SK-N-SH (cell line): Measurements from ENCODE around the gene PTPN2. TPM values are rescaled to one million over a fixed set of nuclear protein-coding genes. Genes with fewer than 3 reads are reported as not detected.
A peak's percentile ranks its signal among the peaks of the same experiment; 100 is the strongest.

ENCODE experiments used
- CTCF ChIA-PET: fragments of 300-600, 350-600 bp; formaldehyde crosslinking; extraction: SDS; loops from one replicate; lab custom pipeline; 2021; lab: Yijun Ruan, JAX
- POLR2A ChIA-PET: fragments of 350-600 bp; sonication (Branson Sonifier 250); formaldehyde crosslinking; extraction: SDS; loops from one replicate; lab custom pipeline; 2020; ENCODE audit warnings: antibody characterized with exemption, inconsistent platforms; lab: Yijun Ruan, JAX
- DNase-seq: peaks from one replicate; pipeline ENCODE4 v3.0.0; 2012
- H2AFZ ChIP-seq: fragments of 200-600 bp; sonication (generic); 2 replicates; pipeline ENCODE4 v1.8.1; 2016; ENCODE audit warnings: antibody characterized with exemption, mild to moderate bottlenecking, low read depth
- H3F3A ChIP-seq: fragments of 200-600 bp; sonication (generic); replicated peaks from 2 replicates; pipeline ENCODE3; 2016; ENCODE audit warnings: antibody characterized with exemption, mild to moderate bottlenecking; ENCODE audit not compliant: insufficient read depth
- H3K27ac ChIP-seq, 2 experiments: fragments of 200-500 bp in 1 of 2; fragments of 200-600 bp in 1 of 2; sonication (Bioruptor generic) in 1 of 2; sonication (generic), shearing (Covaris generic) in 1 of 2; 2 replicates each; pipeline versions ENCODE4 v1.5.1 to v1.6.1; 2014 to 2016; ENCODE audit warnings: low read depth in 2 of 2, inconsistent platforms in 1 of 2, low read length in 1 of 2, mild to moderate bottlenecking in 1 of 2, mixed read lengths in 1 of 2
- H3K27me3 ChIP-seq: fragments of 200-600 bp; sonication (generic), shearing (Covaris generic); 2 replicates; pipeline ENCODE4 v1.6.1; 2016; ENCODE audit warnings: mixed run types; ENCODE audit not compliant: insufficient read depth
- H3K36me3 ChIP-seq, 2 experiments: fragments of 200-500 bp in 1 of 2; fragments of 200-600 bp in 1 of 2; sonication (Bioruptor generic) in 1 of 2; sonication (generic) in 1 of 2; replicated peaks in 1 of 2; 2 replicates each; pipeline versions ENCODE3 to v1.5.1; 2014 to 2016; ENCODE audit warnings: low read length in 1 of 2, mild to moderate bottlenecking in 1 of 2; ENCODE audit not compliant: insufficient read depth in 2 of 2, control insufficient read depth in 1 of 2
- H3K4me1 ChIP-seq, 2 experiments: fragments of 200-500 bp in 1 of 2; fragments of 200-600 bp in 1 of 2; sonication (Bioruptor generic) in 1 of 2; sonication (generic), shearing (Covaris generic) in 1 of 2; 2 replicates each; pipeline versions ENCODE4 v1.5.1 to v1.6.1; 2014 to 2016; ENCODE audit warnings: low read depth in 1 of 2, low read length in 1 of 2, mixed run types in 1 of 2; ENCODE audit not compliant: insufficient read depth in 2 of 2, control insufficient read depth in 1 of 2
- H3K4me2 ChIP-seq: fragments of 200-600 bp; sonication (generic), shearing (Covaris generic); 2 replicates; pipeline ENCODE4 v1.6.1; 2017; ENCODE audit warnings: mixed run types
- H3K4me3 ChIP-seq, 2 experiments: fragments of 200-500 bp in 1 of 2; fragments of 200-600 bp in 1 of 2; sonication (Bioruptor generic) in 1 of 2; sonication (generic), shearing (Covaris generic) in 1 of 2; 2 replicates each; pipeline versions ENCODE4 v1.5.1 to v1.8.1; 2014 to 2016; ENCODE audit warnings: low read depth in 2 of 2, inconsistent platforms in 1 of 2, low read length in 1 of 2, mild to moderate bottlenecking in 1 of 2, mixed read lengths in 1 of 2, moderate library complexity in 1 of 2
- H3K79me2 ChIP-seq: fragments of 200-600 bp; sonication (generic); 2 replicates; pipeline ENCODE4 v1.8.1; 2017; ENCODE audit warnings: mild to moderate bottlenecking; ENCODE audit not compliant: insufficient read depth
- H3K9ac ChIP-seq: fragments of 200-600 bp; sonication (generic); 2 replicates; pipeline ENCODE4 v1.6.1; 2017; ENCODE audit warnings: mixed run types
- H3K9me2 ChIP-seq: fragments of 200-600 bp; sonication (generic); 2 replicates; pipeline ENCODE4 v1.6.1; 2017; ENCODE audit warnings: mixed run types
- H3K9me3 ChIP-seq: fragments of 200-600 bp; sonication (generic); 2 replicates; pipeline ENCODE4 v1.6.1; 2017; ENCODE audit warnings: mixed run types, mild to moderate bottlenecking, moderate library complexity
- H4K20me1 ChIP-seq: fragments of 200-600 bp; sonication (generic); 2 replicates; pipeline ENCODE4 v1.6.1; 2017; ENCODE audit warnings: mild to moderate bottlenecking, mixed run types; ENCODE audit not compliant: insufficient read depth
- CHD2 ChIP-seq: fragments of 150-350 bp; IDR thresholded peaks from 2 replicates; pipeline ENCODE4 v1.6.1; 2018; ENCODE audit warnings: low read length; ENCODE audit not compliant: partially characterized antibody
- ELF1 ChIP-seq: IDR thresholded peaks from 2 replicates; pipeline ENCODE4 v1.4.0; 2012
- GABPA ChIP-seq: IDR thresholded peaks from 2 replicates; pipeline ENCODE4 v1.4.0; 2012; ENCODE audit warnings: low read depth, mild to moderate bottlenecking
- MXI1 ChIP-seq: IDR thresholded peaks from 2 replicates; pipeline ENCODE4 v1.6.1; 2012; ENCODE audit warnings: mild to moderate bottlenecking, low read depth, low read length, improper control_type of control experiment
- NRF1 ChIP-seq: IDR thresholded peaks from 2 replicates; pipeline ENCODE4 v1.6.1; 2012; ENCODE audit warnings: low read depth, mild to moderate bottlenecking, low read length
- POLR2AphosphoS5 ChIP-seq: IDR thresholded peaks from 2 replicates; pipeline ENCODE4 v1.6.1; 2012; ENCODE audit warnings: low read depth, low read length
- RXRA ChIP-seq: IDR thresholded peaks from 2 replicates; pipeline ENCODE4 v1.4.0; 2012; ENCODE audit warnings: low read depth, mild to moderate bottlenecking, borderline replicate concordance
- SIN3A ChIP-seq: IDR thresholded peaks from 2 replicates; pipeline ENCODE4 v1.6.1; 2012; ENCODE audit warnings: low read depth, mild to moderate bottlenecking, low read length, moderate library complexity, borderline replicate concordance
- TAF1 ChIP-seq: IDR thresholded peaks from 2 replicates; pipeline ENCODE4 v1.6.1; 2012; ENCODE audit warnings: low read depth, mild to moderate bottlenecking, low read length, moderate library complexity, borderline replicate concordance
- TEAD4 ChIP-seq: IDR thresholded peaks from 2 replicates; pipeline ENCODE4 v1.4.0; 2012; ENCODE audit warnings: mild to moderate bottlenecking, borderline replicate concordance; ENCODE audit not compliant: insufficient read depth
- WGBS: methylation state at CpG from one replicate; pipeline ENCODE4 v1.1.6; 2017; ENCODE audit warnings: low lambda C conversion rate; 5-methylcytosine and 5-hydroxymethylcytosine counted together
- polyA plus RNA-seq, 3 experiments: library from polyadenylated mRNA; depleted of rRNA; stranded (reverse); fragments of >200 nt; gene quantifications; 2 replicates each; pipeline ENCODE4 v1.2.3, GENCODE V29; 2012
- TF ChIP-seq, protein P1 (sequence below): fragments of 200-600 bp; sonication (generic); IDR thresholded peaks from 2 replicates; pipeline ENCODE4 v1.6.1; 2017; ENCODE audit warnings: antibody characterized with exemption, mild to moderate bottlenecking, moderate library complexity
- TF ChIP-seq, protein P2 (sequence below): IDR thresholded peaks from 2 replicates; pipeline ENCODE4; 2012
- TF ChIP-seq, protein P3 (sequence below): IDR thresholded peaks from 2 replicates; pipeline ENCODE4 v1.4.0; 2012; ENCODE audit warnings: low read depth
- TF ChIP-seq, protein P4 (sequence below): fragments of 150-350 bp; IDR thresholded peaks from 2 replicates; pipeline ENCODE4 v1.6.1; 2016; ENCODE audit warnings: mild to moderate bottlenecking, low read depth, low read length

The PTPN2 gene
- 11.2 and 13.0 TPM in 2 replicates for polyA plus RNA-seq (2012; rRNA removed)
- polyA plus RNA-seq (2012; cell fraction: cytosol; rRNA removed): 15.5 and 17.9 TPM in 2 replicates
- polyA plus RNA-seq (2012; cell fraction: nucleus; rRNA removed): 15.9 and 26.6 TPM in 2 replicates

DNA sequence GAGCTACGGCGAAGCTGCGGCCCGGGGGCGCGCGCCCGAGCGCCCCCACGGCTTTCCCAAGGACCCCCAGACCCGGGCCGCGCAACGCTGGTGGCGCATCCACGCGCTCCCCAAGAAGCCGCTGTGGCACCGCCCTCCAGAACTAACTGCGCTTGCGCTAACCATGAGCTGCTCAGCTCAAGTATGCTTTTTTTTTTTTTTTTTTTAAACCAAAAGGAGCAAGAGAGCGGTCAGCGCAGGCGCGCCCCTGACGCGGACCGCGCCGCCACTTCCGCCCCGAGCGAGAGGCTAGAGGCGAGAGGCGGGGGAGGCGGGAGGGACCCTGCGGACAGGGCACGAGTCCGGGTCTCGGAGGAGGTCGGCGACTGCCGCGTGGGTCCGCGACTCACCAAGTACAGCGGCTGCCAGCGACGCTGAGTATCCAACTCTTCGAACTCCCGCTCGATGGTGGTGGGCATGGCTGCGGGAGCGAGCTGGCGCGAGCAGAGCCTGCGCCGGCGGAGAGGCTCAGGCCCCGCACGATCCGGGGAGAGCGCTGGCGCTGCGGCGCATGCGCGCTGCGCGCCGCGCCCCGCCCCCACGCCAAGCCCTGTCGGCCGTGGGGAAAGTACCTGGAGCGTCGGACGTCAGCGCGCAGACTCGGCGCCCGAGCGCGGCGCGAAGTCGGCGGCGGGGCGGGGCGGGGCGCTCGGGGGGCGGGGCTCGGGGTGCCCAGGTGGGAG lies at the start of gene PTPN2:
Gene PTPN2 (minus strand): TSS at position 554 of the 722 bp plus-strand sequence. CDS start 96 bp downstream, at position 458.
- H3K4me3 ChIP-seq: peak within 1 kb of the TSS; percentile 85 to 93
- H3K9ac ChIP-seq: peak within 1 kb of the TSS; percentile 93
- POLR2A ChIA-PET: interaction anchor here (0.6 to 1.5 kb wide), 13 partner anchors 19 to 476 kb away, joined by 3 to 5 read pairs (median 3); partner anchors contain the start of genes CEP76, PRELID3A and SEH1L
- peak within 1 kb of the TSS; percentile 76 for H2AFZ ChIP-seq
- no peaks in the 10 kb centered on the region for H3K27me3 ChIP-seq
- peak; percentile 27; the same call in 1 of the 2 replicates for TF ChIP-seq GABPA
- TF ChIP-seq MXI1: peak; percentile 79
- peak; percentile 95 for TF ChIP-seq POLR2AphosphoS5
- peak; percentile 57 for TF ChIP-seq TAF1
- TF ChIP-seq, protein P1, sequence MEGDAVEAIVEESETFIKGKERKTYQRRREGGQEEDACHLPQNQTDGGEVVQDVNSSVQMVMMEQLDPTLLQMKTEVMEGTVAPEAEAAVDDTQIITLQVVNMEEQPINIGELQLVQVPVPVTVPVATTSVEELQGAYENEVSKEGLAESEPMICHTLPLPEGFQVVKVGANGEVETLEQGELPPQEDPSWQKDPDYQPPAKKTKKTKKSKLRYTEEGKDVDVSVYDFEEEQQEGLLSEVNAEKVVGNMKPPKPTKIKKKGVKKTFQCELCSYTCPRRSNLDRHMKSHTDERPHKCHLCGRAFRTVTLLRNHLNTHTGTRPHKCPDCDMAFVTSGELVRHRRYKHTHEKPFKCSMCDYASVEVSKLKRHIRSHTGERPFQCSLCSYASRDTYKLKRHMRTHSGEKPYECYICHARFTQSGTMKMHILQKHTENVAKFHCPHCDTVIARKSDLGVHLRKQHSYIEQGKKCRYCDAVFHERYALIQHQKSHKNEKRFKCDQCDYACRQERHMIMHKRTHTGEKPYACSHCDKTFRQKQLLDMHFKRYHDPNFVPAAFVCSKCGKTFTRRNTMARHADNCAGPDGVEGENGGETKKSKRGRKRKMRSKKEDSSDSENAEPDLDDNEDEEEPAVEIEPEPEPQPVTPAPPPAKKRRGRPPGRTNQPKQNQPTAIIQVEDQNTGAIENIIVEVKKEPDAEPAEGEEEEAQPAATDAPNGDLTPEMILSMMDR: no peak
- TF ChIP-seq TEAD4: no peak
- peak; percentile 17; the same call in 1 of the 2 replicates for TF ChIP-seq SIN3A
- no peak for TF ChIP-seq RXRA
- TF ChIP-seq, protein P2, sequence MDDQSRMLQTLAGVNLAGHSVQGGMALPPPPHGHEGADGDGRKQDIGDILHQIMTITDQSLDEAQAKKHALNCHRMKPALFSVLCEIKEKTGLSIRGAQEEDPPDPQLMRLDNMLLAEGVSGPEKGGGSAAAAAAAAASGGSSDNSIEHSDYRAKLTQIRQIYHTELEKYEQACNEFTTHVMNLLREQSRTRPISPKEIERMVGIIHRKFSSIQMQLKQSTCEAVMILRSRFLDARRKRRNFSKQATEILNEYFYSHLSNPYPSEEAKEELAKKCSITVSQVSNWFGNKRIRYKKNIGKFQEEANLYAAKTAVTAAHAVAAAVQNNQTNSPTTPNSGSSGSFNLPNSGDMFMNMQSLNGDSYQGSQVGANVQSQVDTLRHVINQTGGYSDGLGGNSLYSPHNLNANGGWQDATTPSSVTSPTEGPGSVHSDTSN: no peak
- TF ChIP-seq CHD2: peak; percentile 83
- TF ChIP-seq, protein P3, sequence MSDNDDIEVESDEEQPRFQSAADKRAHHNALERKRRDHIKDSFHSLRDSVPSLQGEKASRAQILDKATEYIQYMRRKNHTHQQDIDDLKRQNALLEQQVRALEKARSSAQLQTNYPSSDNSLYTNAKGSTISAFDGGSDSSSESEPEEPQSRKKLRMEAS: peak; percentile 81
- TF ChIP-seq, protein P4, sequence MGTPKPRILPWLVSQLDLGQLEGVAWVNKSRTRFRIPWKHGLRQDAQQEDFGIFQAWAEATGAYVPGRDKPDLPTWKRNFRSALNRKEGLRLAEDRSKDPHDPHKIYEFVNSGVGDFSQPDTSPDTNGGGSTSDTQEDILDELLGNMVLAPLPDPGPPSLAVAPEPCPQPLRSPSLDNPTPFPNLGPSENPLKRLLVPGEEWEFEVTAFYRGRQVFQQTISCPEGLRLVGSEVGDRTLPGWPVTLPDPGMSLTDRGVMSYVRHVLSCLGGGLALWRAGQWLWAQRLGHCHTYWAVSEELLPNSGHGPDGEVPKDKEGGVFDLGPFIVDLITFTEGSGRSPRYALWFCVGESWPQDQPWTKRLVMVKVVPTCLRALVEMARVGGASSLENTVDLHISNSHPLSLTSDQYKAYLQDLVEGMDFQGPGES: no peak
- TF ChIP-seq NRF1: peak; percentile 85
- TF ChIP-seq ELF1: peak; percentile 88
- DNase-seq: peak; percentile 96
- H3K9me3 ChIP-seq: no peaks in the 10 kb centered on the region
- peaks cover 0 to 10% of the 10 kb centered on the region in 2 experiments; a peak in 2 of 4 replicates for H3K4me1 ChIP-seq
- peak within 1 kb of the TSS; percentile 96 to 99 for H3K27ac ChIP-seq
- peaks cover 16% of the 10 kb centered on the region for H4K20me1 ChIP-seq
- under 1% methylated on average over 17 of the region's 97 CpGs for WGBS
- H3F3A ChIP-seq: peaks cover 8% of the 10 kb centered on the region
- CTCF ChIA-PET: interaction anchor here (1.2 to 1.6 kb wide), 3 partner anchors 10 to 140 kb away, joined by 4 to 5 read pairs (median 4); no protein-coding TSS in a partner anchor
- H3K4me2 ChIP-seq: peak within 1 kb of the TSS; percentile 86
- H3K9me2 ChIP-seq: no peaks in the 10 kb centered on the region
- no peaks in the 10 kb centered on the region for H3K36me3 ChIP-seq
- peaks cover 47% of the 10 kb centered on the region for H3K79me2 ChIP-seq
